Mucosa of gallbladder (tissue), 1 donor: Measurements from ENCODE around the gene PCSK2. TPM values are rescaled to one million over a fixed set of nuclear protein-coding genes. Genes with fewer than 3 reads are reported as not detected.

Experiments used
- DNase-seq: peaks from one replicate; pipeline ENCODE4 v3.0.0-alpha.2; 2020; ENCODE audit warnings: low spot score
- total RNA-seq: library from RNA; stranded (reverse); gene quantifications from one replicate; pipeline ENCODE4 v1.2.1, GENCODE V29; 2021
- donor health status: DM: no; HTN: no; CAD: no.

Gene PCSK2
- total RNA-seq, 1 donor from 2014 or later, result 2.6 TPM

DNA sequence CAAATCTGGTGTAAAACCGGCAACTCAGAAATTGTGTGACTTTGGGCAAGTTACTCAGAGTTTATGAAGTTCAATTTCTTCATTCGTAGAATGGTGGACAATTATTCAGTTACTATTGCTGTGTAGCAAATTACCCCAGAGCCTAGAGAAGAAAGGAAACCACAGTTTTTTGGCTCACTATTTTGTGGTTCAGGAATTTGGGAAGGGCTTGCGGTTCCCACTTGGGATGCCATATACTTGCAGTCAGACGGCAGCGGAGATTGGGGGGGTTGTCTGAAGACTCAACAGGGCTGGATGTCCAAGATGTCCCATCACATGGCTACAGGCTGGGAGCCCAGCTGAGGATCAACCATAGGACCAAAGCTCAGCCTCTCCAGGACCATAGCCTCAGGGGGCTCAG, 108.1 kb downstream of the PCSK2 start:
- DNase-seq, result no peak

GRCh38 chr20:17339000-17339399, 112.2 kb downstream of the PCSK2 start:
- no peak for DNase-seq

DNA sequence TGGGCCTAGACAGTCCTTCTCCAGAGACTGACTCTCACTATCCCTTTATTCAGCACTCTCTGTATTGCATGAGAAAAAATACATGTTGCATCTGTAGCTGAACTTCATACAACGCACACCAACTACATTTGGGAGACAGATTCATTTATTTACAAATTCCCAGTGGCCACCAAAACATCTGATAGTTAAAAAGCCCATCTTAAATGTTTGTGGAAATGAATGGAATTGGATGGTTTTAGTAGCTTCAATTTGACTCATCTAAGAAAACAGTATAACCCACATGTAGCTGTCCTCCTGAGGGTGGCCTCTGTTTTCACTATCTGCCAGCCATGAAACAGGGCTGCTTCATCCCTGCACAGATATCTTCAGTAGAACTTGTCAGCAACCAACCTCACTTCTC, 116.3 kb downstream of the PCSK2 start:
- no peak for DNase-seq

GRCh38 chr20:17343656-17344452, 117.0 kb downstream of the PCSK2 start:
- DNase-seq, result no peak

DNA sequence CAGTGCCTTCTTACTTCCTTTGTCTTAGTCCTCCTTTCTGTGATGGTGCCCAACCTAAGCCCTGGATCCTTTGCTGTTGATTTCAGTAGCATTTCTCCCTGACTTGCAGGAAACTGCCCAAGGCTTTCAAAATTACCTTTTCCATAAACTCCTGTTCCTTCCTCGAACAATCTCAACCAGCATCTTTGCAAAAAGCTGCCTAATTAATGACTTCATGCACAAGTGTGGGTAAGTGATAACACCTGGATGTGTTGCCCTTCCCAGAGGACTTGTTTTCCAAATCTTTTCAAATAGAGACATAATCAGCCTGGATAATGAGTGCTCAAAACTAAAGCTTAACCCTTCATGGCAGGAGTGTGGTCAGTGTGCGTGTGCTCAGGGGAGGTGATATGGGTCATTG, 118.0 kb downstream of the PCSK2 start:
- no peak for DNase-seq

DNA sequence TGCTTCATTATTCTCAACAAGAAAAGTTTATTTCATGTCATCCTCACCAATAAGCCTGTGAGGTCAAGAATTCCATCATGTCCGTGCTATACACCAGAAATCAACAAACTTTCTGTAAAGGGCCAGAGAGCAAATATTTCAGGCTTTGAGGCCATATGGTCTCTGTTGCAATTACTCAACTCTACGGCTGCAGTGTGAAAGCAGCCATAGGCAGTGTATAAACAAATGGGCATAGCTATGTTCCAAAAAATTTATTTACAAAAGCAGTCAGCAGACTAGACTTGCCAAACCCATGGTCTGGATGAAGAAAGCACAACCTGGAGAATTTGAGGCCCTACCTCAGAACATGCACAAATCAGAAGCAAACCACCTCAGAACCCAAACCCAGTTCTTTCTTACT, 118.5 kb downstream of the PCSK2 start:
- DNase-seq, result no peak

GRCh38 chr20:17350321-17350720, 123.5 kb downstream of the PCSK2 start:
- DNase-seq, result no peak

- no peak for DNase-seq
Measured at GRCh38 chr20:17357238-17357637, 130.4 kb downstream of the PCSK2 start.

- DNase-seq, result no peak
Measured at GRCh38 chr20:17358854-17359253, 132.0 kb downstream of the PCSK2 start.

DNA sequence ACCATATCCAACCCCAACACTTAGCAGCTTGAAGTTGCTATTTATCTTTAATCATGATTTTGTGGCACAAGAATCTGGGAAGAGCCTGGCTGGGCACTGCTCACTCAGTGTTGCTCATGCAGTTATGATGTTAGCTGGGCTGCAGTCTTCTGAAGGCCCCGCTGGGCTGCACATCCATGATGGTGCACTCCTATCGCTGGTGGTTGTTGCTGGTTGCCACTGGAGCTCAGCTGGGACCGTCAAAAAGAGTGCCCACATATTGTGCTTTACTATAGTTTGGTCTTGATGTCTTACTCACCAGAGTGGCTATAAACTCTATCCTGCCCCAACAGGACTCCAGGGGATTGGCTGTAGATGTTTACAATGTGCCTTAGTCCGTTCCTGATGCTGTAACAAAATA, 137.8 kb downstream of the PCSK2 start:
- DNase-seq, result no peak

DNA sequence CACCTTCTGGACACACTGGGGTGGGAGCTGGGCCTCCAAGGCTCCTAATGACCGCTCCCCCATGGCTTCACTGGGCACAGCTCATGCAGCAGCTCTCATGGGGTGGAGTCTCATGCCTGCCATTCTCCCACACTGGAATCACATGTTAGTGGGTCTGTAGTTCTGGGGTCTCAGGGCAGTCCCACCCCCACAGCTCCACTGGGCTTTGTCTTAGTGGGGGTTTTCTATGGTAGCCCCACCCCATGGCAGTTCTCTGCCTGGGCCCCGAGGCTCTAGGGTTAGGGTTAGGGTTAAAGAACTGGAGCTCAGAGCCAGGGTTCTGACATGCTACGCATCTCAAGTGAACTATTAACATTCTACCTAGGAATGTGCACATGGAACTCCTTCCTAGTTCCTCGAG, 139.0 kb downstream of the PCSK2 start:
- no peak for DNase-seq

DNA sequence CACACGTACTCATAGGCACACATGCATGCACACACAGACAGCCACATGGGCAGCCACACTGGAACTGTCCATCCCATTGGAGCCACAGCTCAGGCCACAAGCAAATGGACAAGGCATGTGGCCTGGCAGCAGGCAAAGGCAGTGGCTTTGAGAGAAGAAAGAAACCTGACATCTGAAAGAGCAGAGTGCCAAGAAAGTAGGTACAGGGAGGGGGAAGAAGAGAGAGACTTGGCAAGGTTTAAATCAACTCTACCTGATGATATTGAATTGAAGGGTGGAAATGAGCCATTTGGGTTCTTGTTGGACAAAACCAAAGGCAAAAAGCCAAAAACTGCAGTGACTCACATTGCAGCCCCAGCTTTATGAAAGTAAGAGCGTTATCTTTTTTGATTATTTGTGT, 142.7 kb downstream of the PCSK2 start:
- DNase-seq, result no peak

DNA sequence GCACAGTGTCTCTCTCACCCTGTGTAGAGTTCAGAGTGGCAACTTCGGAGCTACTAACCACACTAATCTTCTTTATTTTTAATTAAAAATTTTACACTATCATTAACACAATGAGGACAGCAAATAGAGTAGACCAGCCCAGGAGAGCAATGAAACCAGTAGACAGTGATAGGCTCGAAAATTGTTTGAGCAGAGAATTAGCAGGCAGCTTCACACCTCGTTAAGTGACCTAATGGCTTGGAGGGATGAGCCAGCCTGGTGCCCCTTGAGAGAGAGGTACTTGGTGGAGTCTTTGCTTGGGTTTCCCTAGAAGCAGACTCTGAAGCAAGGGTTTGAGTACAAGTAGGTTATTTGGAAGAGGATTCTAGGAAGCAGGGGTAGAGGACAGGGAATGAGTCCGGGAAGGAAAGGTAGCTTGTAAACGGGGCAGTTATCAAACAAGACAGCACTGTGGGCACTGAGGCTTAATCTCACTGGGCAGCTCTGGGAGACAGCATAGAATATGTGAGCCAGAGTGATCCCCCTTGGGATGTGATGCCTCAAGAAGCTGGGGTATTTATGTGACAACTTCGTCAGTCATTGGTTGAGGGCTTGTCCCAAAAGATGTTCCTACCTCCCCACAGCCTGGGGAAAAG, 146.1 kb downstream of the PCSK2 start:
- DNase-seq, result no peak

DNA sequence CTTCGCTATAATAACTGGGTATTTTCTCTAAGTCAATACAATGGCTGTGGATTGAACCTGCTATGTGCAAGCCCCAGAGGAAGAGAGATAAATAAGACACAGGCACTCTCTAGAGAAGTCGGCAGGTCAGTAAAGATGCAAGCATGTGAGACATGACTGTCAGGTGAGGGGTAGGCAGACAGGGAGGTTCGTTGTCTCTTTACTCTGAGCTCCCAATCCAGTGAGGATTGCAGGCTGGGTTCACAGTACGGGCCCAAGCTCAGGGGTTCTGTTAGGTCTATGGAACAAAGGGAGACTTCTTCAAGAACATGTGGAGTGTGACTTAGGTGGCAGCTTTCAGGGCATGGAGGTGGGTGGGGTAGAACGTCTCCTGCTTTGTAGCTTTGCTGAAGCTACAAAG, 147.2 kb downstream of the PCSK2 start:
- no peak for DNase-seq

GRCh38 chr20:17376031-17376430, 149.2 kb downstream of the PCSK2 start:
- no peak for DNase-seq

GRCh38 chr20:17377231-17377630, 150.4 kb downstream of the PCSK2 start:
- DNase-seq, result no peak

GRCh38 chr20:17379651-17380050, 152.8 kb downstream of the PCSK2 start:
- DNase-seq, result no peak

DNA sequence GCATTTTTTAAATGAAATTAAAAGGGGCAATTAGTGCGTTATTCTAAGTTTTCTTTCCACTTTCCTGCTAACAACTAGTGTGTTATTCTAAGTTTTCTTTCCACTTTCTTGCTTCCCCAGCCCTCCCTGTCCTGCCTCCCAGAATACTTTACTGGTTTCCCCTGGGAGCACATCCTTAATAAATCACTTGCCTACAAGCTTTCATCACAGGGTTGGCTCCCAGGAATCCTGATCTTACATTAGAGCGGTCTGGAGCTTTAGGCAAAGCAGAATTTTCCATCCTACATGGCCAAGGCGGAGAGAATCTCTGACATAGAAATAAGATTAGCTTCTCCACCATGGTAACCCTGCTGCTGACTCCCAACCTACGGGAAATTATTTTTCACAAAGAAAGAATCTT, 154.0 kb downstream of the PCSK2 start:
- no peak for DNase-seq

DNA sequence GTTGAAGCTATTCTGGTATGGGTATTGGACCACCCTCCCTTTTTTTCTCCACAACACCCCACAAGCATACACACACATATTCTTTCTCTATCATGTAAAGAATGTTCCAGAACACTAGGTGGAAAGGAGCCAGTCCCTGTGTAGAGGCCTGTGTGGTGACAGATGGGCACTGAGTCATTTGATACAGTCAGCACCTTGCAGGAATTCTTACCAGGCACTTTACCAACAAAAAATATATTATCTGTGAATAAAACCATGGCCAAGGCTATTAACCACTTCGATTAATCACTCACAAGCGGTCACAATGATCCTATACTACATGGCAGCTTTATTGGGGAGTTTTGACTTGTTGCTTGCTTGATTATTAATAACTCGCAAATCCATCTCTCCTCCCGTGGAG, 154.9 kb downstream of the PCSK2 start:
- DNase-seq, result no peak

- no peak for DNase-seq
Measured at GRCh38 chr20:17385798-17386197, 159.0 kb downstream of the PCSK2 start.

GRCh38 chr20:17390655-17391054, 163.8 kb downstream of the PCSK2 start:
- DNase-seq, result no peak

DNA sequence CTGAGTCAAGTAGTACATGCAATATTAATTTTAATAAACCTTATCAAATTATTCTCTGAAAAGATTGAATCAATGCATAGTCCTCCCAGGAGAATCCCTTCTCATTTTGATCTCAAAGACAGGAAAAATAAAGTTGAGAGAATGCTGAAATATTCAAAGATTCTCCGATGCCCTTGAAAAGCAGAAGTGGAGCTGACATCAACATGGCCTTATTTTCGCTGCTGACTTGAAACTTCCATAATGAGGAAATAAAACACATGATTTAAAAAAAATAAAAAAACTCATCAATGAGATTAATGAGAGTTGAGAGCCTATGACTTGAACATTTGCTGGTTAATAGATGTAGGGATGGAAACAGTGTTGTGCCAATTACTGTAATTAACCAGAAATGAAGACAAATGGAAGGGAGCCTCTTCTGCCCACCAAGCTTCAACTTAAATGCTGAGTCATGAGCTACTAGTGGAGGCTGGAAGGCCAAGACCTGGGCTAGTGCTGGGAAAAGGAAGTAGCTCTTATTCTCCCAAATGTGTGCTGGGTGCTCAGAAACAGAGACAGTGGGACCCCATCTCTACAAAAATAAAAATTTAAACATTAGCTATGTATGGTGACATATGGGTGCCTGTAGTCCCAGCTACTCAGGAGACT, 164.4 kb downstream of the PCSK2 start:
- no peak for DNase-seq

- DNase-seq, result no peak
Measured at GRCh38 chr20:17394411-17394810, 167.6 kb downstream of the PCSK2 start.
